Astrocyte (in vitro differentiated cells and primary cell): Measurements from ENCODE around the gene SVEP1. TPM values are rescaled to one million over a fixed set of nuclear protein-coding genes. Genes with fewer than 3 reads are reported as not detected.
A peak's percentile ranks its signal among the peaks of the same experiment; 100 is the strongest.

ENCODE experiments used
- DNase-seq: peaks from one replicate; pipeline ENCODE4 v3.0.0-alpha.2; 2010; ENCODE audit warnings: low read depth
- FAIRE-seq: peaks from 2 replicates; lab custom pipeline; 2011; peaks lifted over from hg19 to GRCh38; lab: Jason Lieb, UNC
- H2AFZ ChIP-seq: 2 replicates; pipeline ENCODE4 v1.6.0; 2012; ENCODE audit warnings: low read depth, low read length, inconsistent platforms
- H3K27ac ChIP-seq: 2 replicates; pipeline ENCODE4 v1.5.1; 2011; ENCODE audit warnings: low read depth, low read length, inconsistent platforms
- H3K27me3 ChIP-seq: 2 replicates; pipeline ENCODE4 v1.6.0; 2011; ENCODE audit warnings: low read length, inconsistent platforms; ENCODE audit not compliant: insufficient read depth
- H3K36me3 ChIP-seq: 2 replicates; pipeline ENCODE4 v1.5.1; 2011; ENCODE audit warnings: low read length, inconsistent platforms; ENCODE audit not compliant: insufficient read depth
- H3K4me1 ChIP-seq: 2 replicates; pipeline ENCODE4 v1.5.1; 2011; ENCODE audit warnings: low read length, inconsistent platforms; ENCODE audit not compliant: insufficient read depth
- H3K4me2 ChIP-seq: 2 replicates; pipeline ENCODE4 v1.6.0; 2012; ENCODE audit warnings: low read length, inconsistent platforms
- H3K4me3 ChIP-seq: 2 replicates; pipeline ENCODE4 v1.5.1; 2011; ENCODE audit warnings: low read depth, mild to moderate bottlenecking, low read length, inconsistent platforms; ENCODE audit not compliant: insufficient read depth
- H3K79me2 ChIP-seq: 2 replicates; pipeline ENCODE4 v1.6.0; 2012; ENCODE audit warnings: mild to moderate bottlenecking, low read length, inconsistent platforms; ENCODE audit not compliant: insufficient read depth
- H3K9ac ChIP-seq: 2 replicates; pipeline ENCODE4 v1.6.0; 2012; ENCODE audit warnings: mild to moderate bottlenecking, low read length, inconsistent platforms
- H3K9me3 ChIP-seq: 2 replicates; pipeline ENCODE4 v1.5.1; 2012; ENCODE audit warnings: low read depth, mild to moderate bottlenecking, low read length, inconsistent platforms; ENCODE audit not compliant: insufficient read depth
- H4K20me1 ChIP-seq: 2 replicates; pipeline ENCODE4 v1.6.0; 2012; ENCODE audit warnings: low read length, inconsistent platforms; ENCODE audit not compliant: insufficient read depth
- H3K27ac Mint-ChIP-seq: one replicate; pipeline ENCODE4 v1.8.0; 2021; ENCODE audit warnings: mild to moderate bottlenecking, mixed read lengths; ENCODE audit not compliant: unreplicated experiment
- H3K27me3 Mint-ChIP-seq: one replicate; pipeline ENCODE4 v1.8.0; 2021; ENCODE audit warnings: low read depth, mixed read lengths; ENCODE audit not compliant: unreplicated experiment
- H3K36me3 Mint-ChIP-seq: one replicate; pipeline ENCODE4 v1.8.0; 2021; ENCODE audit warnings: low read depth, mixed read lengths; ENCODE audit not compliant: unreplicated experiment
- H3K4me1 Mint-ChIP-seq: one replicate; pipeline ENCODE4 v1.8.0; 2021; ENCODE audit warnings: low read depth, mixed read lengths; ENCODE audit not compliant: unreplicated experiment
- H3K4me3 Mint-ChIP-seq: one replicate; pipeline ENCODE4 v1.8.0; 2021; ENCODE audit warnings: mild to moderate bottlenecking, moderate library complexity, mixed read lengths; ENCODE audit not compliant: unreplicated experiment
- H3K9me3 Mint-ChIP-seq: one replicate; pipeline ENCODE4 v1.8.0; 2021; ENCODE audit warnings: mild to moderate bottlenecking, mixed read lengths; ENCODE audit not compliant: unreplicated experiment
- EZH2 ChIP-seq: IDR thresholded peaks from 2 replicates; pipeline ENCODE4 v1.6.1; 2012; ENCODE audit warnings: mild to moderate bottlenecking, low read length, inconsistent platforms; ENCODE audit not compliant: insufficient read depth
- total RNA-seq: library from RNA; stranded (reverse); gene quantifications from 2 replicates; pipeline ENCODE4 v1.2.1, GENCODE V29; 2021
- TF ChIP-seq, protein P1 (sequence below): IDR thresholded peaks from 2 replicates; pipeline ENCODE4 v1.5.1; 2011; ENCODE audit warnings: low read depth, mild to moderate bottlenecking, inconsistent platforms, low read length, moderate library complexity; ENCODE audit not compliant: insufficient read depth

The SVEP1 gene
- total RNA-seq, 1 donor from 2014 or later, result 1.1 TPM

DNA sequence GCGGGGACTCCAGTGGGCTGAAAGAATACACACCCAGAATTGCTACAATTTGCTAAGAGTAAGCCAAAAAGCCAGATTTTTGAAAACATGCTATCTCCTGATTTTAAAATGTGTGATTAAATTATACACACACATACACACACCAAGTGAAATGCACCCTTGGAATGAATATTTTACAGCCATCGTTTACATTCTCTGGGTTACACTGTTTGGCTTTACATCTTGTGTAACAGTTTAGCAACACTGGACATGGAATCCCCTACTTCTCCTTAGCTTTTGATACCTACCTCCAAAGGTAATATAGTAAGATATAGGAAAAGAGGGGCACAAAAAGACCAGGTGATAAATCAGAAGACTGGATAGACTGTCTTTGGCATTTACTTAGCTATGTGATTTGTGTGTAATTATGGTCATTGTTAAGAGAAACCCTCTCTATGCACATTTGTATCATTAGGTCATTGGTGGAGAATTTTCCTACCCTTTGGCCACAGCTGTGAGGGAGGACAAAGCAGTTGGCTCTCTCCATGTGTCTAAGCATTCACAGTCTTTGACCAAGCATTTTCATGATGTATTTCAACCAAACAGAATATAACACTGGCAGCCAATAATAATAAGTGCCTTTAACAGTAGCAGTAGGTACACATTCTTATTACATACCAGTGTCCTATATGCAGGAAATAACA lies 7.6 kb downstream of the SVEP1 start:
- H3K4me3 Mint-ChIP-seq, result no peak overlapping the region
- no peaks in the 10 kb centered on the region for H3K4me1 ChIP-seq
- no peaks in the 10 kb centered on the region for H4K20me1 ChIP-seq
- TF ChIP-seq EZH2, result no peak
- TF ChIP-seq, protein P1, sequence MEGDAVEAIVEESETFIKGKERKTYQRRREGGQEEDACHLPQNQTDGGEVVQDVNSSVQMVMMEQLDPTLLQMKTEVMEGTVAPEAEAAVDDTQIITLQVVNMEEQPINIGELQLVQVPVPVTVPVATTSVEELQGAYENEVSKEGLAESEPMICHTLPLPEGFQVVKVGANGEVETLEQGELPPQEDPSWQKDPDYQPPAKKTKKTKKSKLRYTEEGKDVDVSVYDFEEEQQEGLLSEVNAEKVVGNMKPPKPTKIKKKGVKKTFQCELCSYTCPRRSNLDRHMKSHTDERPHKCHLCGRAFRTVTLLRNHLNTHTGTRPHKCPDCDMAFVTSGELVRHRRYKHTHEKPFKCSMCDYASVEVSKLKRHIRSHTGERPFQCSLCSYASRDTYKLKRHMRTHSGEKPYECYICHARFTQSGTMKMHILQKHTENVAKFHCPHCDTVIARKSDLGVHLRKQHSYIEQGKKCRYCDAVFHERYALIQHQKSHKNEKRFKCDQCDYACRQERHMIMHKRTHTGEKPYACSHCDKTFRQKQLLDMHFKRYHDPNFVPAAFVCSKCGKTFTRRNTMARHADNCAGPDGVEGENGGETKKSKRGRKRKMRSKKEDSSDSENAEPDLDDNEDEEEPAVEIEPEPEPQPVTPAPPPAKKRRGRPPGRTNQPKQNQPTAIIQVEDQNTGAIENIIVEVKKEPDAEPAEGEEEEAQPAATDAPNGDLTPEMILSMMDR, result no peak
- H3K9ac ChIP-seq, result no peak overlapping the region
- H3K4me2 ChIP-seq, result no peak overlapping the region
- no peaks in the 10 kb centered on the region for H3K36me3 ChIP-seq
- H3K36me3 Mint-ChIP-seq, result no peaks in the 10 kb centered on the region
- H3K27ac ChIP-seq, result no peak overlapping the region
- H3K4me3 ChIP-seq, result no peak overlapping the region
- H3K79me2 ChIP-seq, result no peaks in the 10 kb centered on the region
- H3K27me3 ChIP-seq, result no peaks in the 10 kb centered on the region
- DNase-seq (no peak), FAIRE-seq (peak; percentile 17)
- H3K9me3 ChIP-seq, result no peaks in the 10 kb centered on the region
- no peaks in the 10 kb centered on the region for H3K27me3 Mint-ChIP-seq
- no peaks in the 10 kb centered on the region for H3K9me3 Mint-ChIP-seq
- peaks cover 11% of the 10 kb centered on the region for H3K4me1 Mint-ChIP-seq
- H3K27ac Mint-ChIP-seq, result no peak overlapping the region
- no peak overlapping the region for H2AFZ ChIP-seq

DNA sequence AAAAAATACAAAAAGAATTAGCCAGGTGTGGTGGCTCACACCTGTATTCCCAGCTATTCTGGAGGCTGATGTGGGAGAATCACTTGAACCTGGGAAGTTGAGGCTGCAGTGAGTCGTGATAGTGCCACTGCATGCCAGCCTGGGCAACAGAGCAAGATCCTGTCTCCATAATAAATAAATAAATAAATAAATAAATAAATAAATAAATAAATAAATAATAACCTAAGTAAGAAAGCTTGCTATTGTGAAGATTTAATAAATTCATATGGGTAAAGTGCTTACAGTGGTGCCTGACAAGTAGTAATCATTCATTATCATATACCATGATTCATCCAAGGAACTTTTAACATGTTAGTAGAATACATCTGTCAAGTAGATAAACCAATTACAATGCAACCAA lies 13.4 kb downstream of the SVEP1 start:
- Histone ChIP-seq H3K36me3 (no peaks in the 10 kb centered on the region), H3K27me3 (no peaks in the 10 kb centered on the region), H2AFZ (no peak overlapping the region), H3K9ac (no peak overlapping the region), H3K4me3 (no peak overlapping the region), H3K27ac (no peak overlapping the region), H3K4me1 (no peaks in the 10 kb centered on the region), H4K20me1 (no peaks in the 10 kb centered on the region), H3K79me2 (no peaks in the 10 kb centered on the region), H3K9me3 (no peaks in the 10 kb centered on the region), H3K4me2 (no peak overlapping the region)
- TF ChIP-seq, protein P1, result no peak
- no peak for TF ChIP-seq EZH2
- H3K9me3 Mint-ChIP-seq, result no peaks in the 10 kb centered on the region
- no peak for FAIRE-seq
- no peak for DNase-seq
- no peaks in the 10 kb centered on the region for H3K36me3 Mint-ChIP-seq
- H3K4me1 Mint-ChIP-seq, result no peaks in the 10 kb centered on the region
- no peak overlapping the region for H3K27ac Mint-ChIP-seq
- H3K27me3 Mint-ChIP-seq, result no peaks in the 10 kb centered on the region
- no peak overlapping the region for H3K4me3 Mint-ChIP-seq

DNA sequence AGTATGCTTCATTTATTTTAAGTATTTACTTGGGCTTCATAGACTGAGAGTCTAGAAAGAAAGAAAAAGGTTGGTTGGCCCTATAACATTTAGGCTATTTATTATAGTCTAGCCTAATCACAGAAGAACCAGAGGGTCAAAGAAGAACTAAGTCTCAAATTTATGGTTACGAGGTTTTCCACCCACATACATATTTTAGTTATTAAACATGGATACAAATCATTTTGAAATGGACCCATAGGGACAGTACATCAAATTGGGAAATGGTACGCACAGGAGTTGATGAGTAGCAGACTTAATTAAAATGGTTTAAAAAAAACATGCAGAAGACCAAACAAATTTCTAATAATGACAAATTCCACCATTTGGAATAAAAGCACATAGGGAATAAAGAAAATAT lies 17.7 kb downstream of the SVEP1 start:
- Mint-ChIP-seq H3K4me1 (no peaks in the 10 kb centered on the region), H3K4me3 (no peak overlapping the region), H3K27ac (no peak overlapping the region), H3K27me3 (no peaks in the 10 kb centered on the region), H3K9me3 (no peaks in the 10 kb centered on the region), H3K36me3 (no peaks in the 10 kb centered on the region)
- Histone ChIP-seq H4K20me1 (no peaks in the 10 kb centered on the region), H3K36me3 (no peaks in the 10 kb centered on the region), H3K9ac (no peak overlapping the region), H3K4me2 (no peak overlapping the region), H2AFZ (no peak overlapping the region), H3K27me3 (no peaks in the 10 kb centered on the region), H3K79me2 (no peaks in the 10 kb centered on the region), H3K4me3 (no peak overlapping the region), H3K27ac (no peak overlapping the region), H3K9me3 (no peaks in the 10 kb centered on the region), H3K4me1 (no peaks in the 10 kb centered on the region)
- TF ChIP-seq EZH2, result no peak
- TF ChIP-seq, protein P1, result no peak
- FAIRE-seq (no peak), DNase-seq (no peak)
